Measurements from ENCODE around the gene SYNPO. TPM values are rescaled to one million over a fixed set of nuclear protein-coding genes. Genes with fewer than 3 reads are reported as not detected.

SYNPO gene
- polyA plus RNA-seq, 1 donor from 2014 or later = not detected

DNA sequence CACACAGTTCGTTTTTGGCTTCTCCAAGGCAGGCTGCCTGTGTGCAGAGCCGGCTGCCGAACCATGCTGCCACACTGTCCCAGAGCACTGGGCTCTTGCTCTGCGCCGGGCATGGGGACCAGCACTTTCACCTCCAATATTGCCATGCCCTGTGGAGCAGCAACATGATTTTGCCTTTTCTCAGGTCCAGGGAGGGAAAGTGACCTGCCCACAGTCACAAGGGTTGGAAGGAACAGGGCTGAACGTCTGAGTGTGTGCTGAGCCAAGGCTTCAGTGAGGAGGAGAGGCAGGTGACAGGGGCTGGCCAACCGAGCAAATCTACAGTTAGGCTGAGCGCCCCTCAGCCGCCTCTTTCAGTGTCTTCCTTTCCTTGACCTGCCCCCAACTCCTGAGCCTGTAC lies 34.0 kb upstream of the SYNPO start:
- Histone ChIP-seq H3K36me3 (ENCODE audit: insufficient read depth, low read length) (no peaks in the 10 kb centered on the region), H3K79me2 (replicated peaks; ENCODE audit: insufficient read depth, low read length) (no peaks in the 10 kb centered on the region), H3F3A (ENCODE audit: insufficient read depth, low read length, poor library complexity, severe bottlenecking) (no peaks in the 10 kb centered on the region), H3K4me2 (ENCODE audit: low read length) (no peak overlapping the region), H2AFZ (ENCODE audit: low read depth, low read length) (no peak overlapping the region), H3K9me2 (ENCODE audit: insufficient read depth, low read length) (no peaks in the 10 kb centered on the region), H3K9ac (ENCODE audit: low read length) (no peak overlapping the region), H3K27ac (ENCODE audit: low read length) (no peak overlapping the region), H3K9me3 (ENCODE audit: low read length) (no peaks in the 10 kb centered on the region), H3K4me3 (ENCODE audit: low read length) (no peak overlapping the region), H3K27me3 (ENCODE audit: insufficient read depth, low read depth, low read length) (no peaks in the 10 kb centered on the region), H4K20me1 (ENCODE audit: insufficient read depth) (no peaks in the 10 kb centered on the region)
- TF ChIP-seq, protein P1, sequence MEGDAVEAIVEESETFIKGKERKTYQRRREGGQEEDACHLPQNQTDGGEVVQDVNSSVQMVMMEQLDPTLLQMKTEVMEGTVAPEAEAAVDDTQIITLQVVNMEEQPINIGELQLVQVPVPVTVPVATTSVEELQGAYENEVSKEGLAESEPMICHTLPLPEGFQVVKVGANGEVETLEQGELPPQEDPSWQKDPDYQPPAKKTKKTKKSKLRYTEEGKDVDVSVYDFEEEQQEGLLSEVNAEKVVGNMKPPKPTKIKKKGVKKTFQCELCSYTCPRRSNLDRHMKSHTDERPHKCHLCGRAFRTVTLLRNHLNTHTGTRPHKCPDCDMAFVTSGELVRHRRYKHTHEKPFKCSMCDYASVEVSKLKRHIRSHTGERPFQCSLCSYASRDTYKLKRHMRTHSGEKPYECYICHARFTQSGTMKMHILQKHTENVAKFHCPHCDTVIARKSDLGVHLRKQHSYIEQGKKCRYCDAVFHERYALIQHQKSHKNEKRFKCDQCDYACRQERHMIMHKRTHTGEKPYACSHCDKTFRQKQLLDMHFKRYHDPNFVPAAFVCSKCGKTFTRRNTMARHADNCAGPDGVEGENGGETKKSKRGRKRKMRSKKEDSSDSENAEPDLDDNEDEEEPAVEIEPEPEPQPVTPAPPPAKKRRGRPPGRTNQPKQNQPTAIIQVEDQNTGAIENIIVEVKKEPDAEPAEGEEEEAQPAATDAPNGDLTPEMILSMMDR (IDR thresholded peaks at IDR 0.05; ENCODE audit: poor library complexity, severe bottlenecking) = no peak
- TF ChIP-seq TAF1 (IDR thresholded peaks at IDR 0.05; ENCODE audit: low read depth) = no peak
- no peak for TF ChIP-seq POLR2AphosphoS5 (IDR thresholded peaks at IDR 0.05)
- TF ChIP-seq MXI1 (conservative IDR thresholded peaks at IDR 0.05; ENCODE audit: poor library complexity, severe bottlenecking) = no peak
- TF ChIP-seq SMC3 (conservative IDR thresholded peaks at IDR 0.05; ENCODE audit: poor library complexity) = no peak
- TF ChIP-seq RAD21 (conservative IDR thresholded peaks at IDR 0.05) = no peak
- TF ChIP-seq EZH2 (IDR thresholded peaks at IDR 0.05; ENCODE audit: borderline replicate concordance, insufficient read depth, low read length, poor library complexity, severe bottlenecking) = no peak
- TF ChIP-seq EP300 (conservative IDR thresholded peaks at IDR 0.05; ENCODE audit: poor library complexity, severe bottlenecking) = no peak
- TF ChIP-seq, protein P2, sequence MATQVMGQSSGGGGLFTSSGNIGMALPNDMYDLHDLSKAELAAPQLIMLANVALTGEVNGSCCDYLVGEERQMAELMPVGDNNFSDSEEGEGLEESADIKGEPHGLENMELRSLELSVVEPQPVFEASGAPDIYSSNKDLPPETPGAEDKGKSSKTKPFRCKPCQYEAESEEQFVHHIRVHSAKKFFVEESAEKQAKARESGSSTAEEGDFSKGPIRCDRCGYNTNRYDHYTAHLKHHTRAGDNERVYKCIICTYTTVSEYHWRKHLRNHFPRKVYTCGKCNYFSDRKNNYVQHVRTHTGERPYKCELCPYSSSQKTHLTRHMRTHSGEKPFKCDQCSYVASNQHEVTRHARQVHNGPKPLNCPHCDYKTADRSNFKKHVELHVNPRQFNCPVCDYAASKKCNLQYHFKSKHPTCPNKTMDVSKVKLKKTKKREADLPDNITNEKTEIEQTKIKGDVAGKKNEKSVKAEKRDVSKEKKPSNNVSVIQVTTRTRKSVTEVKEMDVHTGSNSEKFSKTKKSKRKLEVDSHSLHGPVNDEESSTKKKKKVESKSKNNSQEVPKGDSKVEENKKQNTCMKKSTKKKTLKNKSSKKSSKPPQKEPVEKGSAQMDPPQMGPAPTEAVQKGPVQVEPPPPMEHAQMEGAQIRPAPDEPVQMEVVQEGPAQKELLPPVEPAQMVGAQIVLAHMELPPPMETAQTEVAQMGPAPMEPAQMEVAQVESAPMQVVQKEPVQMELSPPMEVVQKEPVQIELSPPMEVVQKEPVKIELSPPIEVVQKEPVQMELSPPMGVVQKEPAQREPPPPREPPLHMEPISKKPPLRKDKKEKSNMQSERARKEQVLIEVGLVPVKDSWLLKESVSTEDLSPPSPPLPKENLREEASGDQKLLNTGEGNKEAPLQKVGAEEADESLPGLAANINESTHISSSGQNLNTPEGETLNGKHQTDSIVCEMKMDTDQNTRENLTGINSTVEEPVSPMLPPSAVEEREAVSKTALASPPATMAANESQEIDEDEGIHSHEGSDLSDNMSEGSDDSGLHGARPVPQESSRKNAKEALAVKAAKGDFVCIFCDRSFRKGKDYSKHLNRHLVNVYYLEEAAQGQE (IDR thresholded peaks at IDR 0.05; ENCODE audit: borderline replicate concordance) = no peak

DNA sequence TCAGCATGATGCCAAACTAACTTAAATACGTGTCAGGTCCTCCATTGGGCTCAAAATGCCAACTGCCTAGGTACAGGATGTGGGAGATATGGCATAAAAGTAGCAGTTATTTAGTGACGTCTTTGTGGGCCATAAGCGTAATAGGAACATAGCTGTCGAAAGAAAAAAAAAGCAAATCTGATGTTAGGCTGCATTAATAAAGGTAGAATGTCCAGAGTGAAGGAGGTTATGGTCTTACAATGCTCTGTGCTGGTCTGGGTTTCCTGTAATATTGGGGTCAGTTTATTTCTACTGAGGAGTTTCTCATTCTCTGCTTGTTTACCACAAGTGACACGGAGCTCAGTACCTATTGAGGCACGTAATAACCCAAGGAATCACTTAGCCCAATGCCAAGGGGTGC lies 33.4 kb upstream of the SYNPO start:
- H3F3A ChIP-seq (ENCODE audit: insufficient read depth, low read length, poor library complexity, severe bottlenecking) = no peaks in the 10 kb centered on the region
- H3K36me3 ChIP-seq (ENCODE audit: insufficient read depth, low read length) = no peaks in the 10 kb centered on the region
- H4K20me1 ChIP-seq (ENCODE audit: insufficient read depth) = no peaks in the 10 kb centered on the region
- H3K9me2 ChIP-seq (ENCODE audit: insufficient read depth, low read length) = no peaks in the 10 kb centered on the region
- no peak overlapping the region for H3K4me3 ChIP-seq (ENCODE audit: low read length)
- no peaks in the 10 kb centered on the region for H3K27me3 ChIP-seq (ENCODE audit: insufficient read depth, low read depth, low read length)
- TF ChIP-seq SMC3 (conservative IDR thresholded peaks at IDR 0.05; ENCODE audit: poor library complexity) (no peak), TAF1 (IDR thresholded peaks at IDR 0.05; ENCODE audit: low read depth) (no peak), MXI1 (conservative IDR thresholded peaks at IDR 0.05; ENCODE audit: poor library complexity, severe bottlenecking) (no peak), EP300 (conservative IDR thresholded peaks at IDR 0.05; ENCODE audit: poor library complexity, severe bottlenecking) (no peak), EZH2 (IDR thresholded peaks at IDR 0.05; ENCODE audit: borderline replicate concordance, insufficient read depth, low read length, poor library complexity, severe bottlenecking) (no peak), POLR2AphosphoS5 (IDR thresholded peaks at IDR 0.05) (no peak), RAD21 (conservative IDR thresholded peaks at IDR 0.05) (no peak)
- TF ChIP-seq, protein P1 (IDR thresholded peaks at IDR 0.05; ENCODE audit: poor library complexity, severe bottlenecking) = no peak
- TF ChIP-seq, protein P2 (IDR thresholded peaks at IDR 0.05; ENCODE audit: borderline replicate concordance) = no peak
- H3K9ac ChIP-seq (ENCODE audit: low read length) = no peak overlapping the region
- no peak overlapping the region for H2AFZ ChIP-seq (ENCODE audit: low read depth, low read length)
- no peaks in the 10 kb centered on the region for H3K9me3 ChIP-seq (ENCODE audit: low read length)
- no peaks in the 10 kb centered on the region for H3K79me2 ChIP-seq (replicated peaks; ENCODE audit: insufficient read depth, low read length)
- no peak overlapping the region for H3K4me2 ChIP-seq (ENCODE audit: low read length)
- no peak overlapping the region for H3K27ac ChIP-seq (ENCODE audit: low read length)

Measured in neural cell (in vitro differentiated cells).